ENCODE measurements around the gene TMEM109.

- TF ChIP-seq CTCF (IDR thresholded peaks at IDR 0.05; ENCODE audit: poor library complexity, severe bottlenecking) (no peak), RAD21 (conservative IDR thresholded peaks at IDR 0.05) (no peak)
Measured at GRCh38 chr11:60929764-60930163, 15.8 kb downstream of the TMEM109 start.

All from neural cell (in vitro differentiated cells).